ENCODE data around the gene MAST4.
A peak's percentile ranks its signal among the peaks of the same experiment; 100 is the strongest.
"Not testable (repeated sequence)": the region's sequence is repeated elsewhere in the genome, so short reads cannot be mapped to it uniquely, and the experiment has no call there.

Gene MAST4

GRCh38 chr5:67163863-67164595 lies 567.8 kb downstream of the MAST4 start:
- DNase-seq (ENCODE audit: low spot score), result no peak

- DNase-seq (ENCODE audit: low spot score), result no peak
These were observed 568.8 kb downstream of the MAST4 start for GRCh38 chr5:67164856-67165525.

- DNase-seq (ENCODE audit: low spot score), result peak; percentile 86
These were observed 569.6 kb downstream of the MAST4 start for GRCh38 chr5:67165526-67166459.

GRCh38 chr5:67166460-67167285 lies 570.5 kb downstream of the MAST4 start:
- DNase-seq (ENCODE audit: low spot score), result peak; percentile 24

GRCh38 chr5:67168069-67168468 lies 571.9 kb downstream of the MAST4 start:
- no peak for DNase-seq (ENCODE audit: low spot score)

- no peak for DNase-seq (ENCODE audit: low spot score)
These were observed 574.6 kb downstream of the MAST4 start for GRCh38 chr5:67170767-67171166.

- DNase-seq (ENCODE audit: low spot score), result not testable (repeated sequence)
These were observed 577.2 kb downstream of the MAST4 start for GRCh38 chr5:67173351-67173750.

GRCh38 chr5:67173959-67174358 lies 577.8 kb downstream of the MAST4 start:
- DNase-seq (ENCODE audit: low spot score), result no peak

GRCh38 chr5:67176936-67177335 lies 580.7 kb downstream of the MAST4 start:
- no peak for DNase-seq (ENCODE audit: low spot score)

- DNase-seq (ENCODE audit: low spot score), result no peak
These were observed 581.9 kb downstream of the MAST4 start for GRCh38 chr5:67178085-67178484.

GRCh38 chr5:67178966-67179365 lies 582.8 kb downstream of the MAST4 start:
- DNase-seq (ENCODE audit: low spot score), result no peak

GRCh38 chr5:67179697-67180361 lies 583.6 kb downstream of the MAST4 start:
- DNase-seq (ENCODE audit: low spot score), result no peak

- peak; percentile 51 for DNase-seq (ENCODE audit: low spot score)
These were observed 585.5 kb downstream of the MAST4 start for GRCh38 chr5:67181648-67182221.

- DNase-seq (ENCODE audit: low spot score), result no peak
These were observed 586.2 kb downstream of the MAST4 start for GRCh38 chr5:67182301-67182790.

- DNase-seq (ENCODE audit: low spot score), result no peak
These were observed 587.7 kb downstream of the MAST4 start for GRCh38 chr5:67183859-67184258.

- DNase-seq (ENCODE audit: low spot score), result peak; percentile 48
These were observed 591.0 kb downstream of the MAST4 start for GRCh38 chr5:67187006-67187715.

- DNase-seq (ENCODE audit: low spot score), result no peak
These were observed 592.3 kb downstream of the MAST4 start for GRCh38 chr5:67188274-67189078.

GRCh38 chr5:67189079-67189354 lies 592.8 kb downstream of the MAST4 start:
- no peak for DNase-seq (ENCODE audit: low spot score)

- no peak for DNase-seq (ENCODE audit: low spot score)
These were observed 593.7 kb downstream of the MAST4 start for GRCh38 chr5:67189931-67190330.

All from pons (tissue), 1 donor.